Measurements from ENCODE around the gene RPLP1.

DNA sequence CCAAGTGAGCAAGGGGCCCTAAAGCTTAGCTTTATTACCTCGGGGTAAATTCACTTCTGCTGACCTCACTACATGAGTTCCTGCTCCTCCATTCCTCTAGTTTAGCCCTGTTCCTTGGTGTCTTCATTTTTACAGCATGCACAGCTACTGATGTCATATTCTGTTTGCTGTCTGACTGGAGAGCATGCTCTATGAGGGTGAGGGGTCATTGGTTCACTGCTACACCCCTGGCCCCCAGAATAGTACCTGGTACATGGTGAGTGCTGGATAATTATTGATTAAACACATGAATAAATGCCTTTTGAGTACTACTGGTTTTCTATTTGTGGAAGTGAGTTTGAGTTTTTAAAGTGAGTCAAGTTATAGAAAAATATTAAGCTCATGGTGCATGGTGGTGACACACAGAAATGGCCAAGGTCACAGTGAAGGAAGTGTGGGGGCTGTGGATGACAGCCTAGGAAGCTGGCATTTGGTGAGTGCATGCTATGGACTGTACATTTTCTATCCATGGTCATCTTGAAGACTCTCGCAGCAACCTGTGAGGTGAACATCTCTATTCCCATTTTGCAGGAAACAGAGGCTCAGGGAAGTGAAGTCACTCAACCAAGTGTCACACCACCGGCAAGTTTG lies 34.0 kb downstream of the RPLP1 start:
- TF ChIP-seq, protein P1, sequence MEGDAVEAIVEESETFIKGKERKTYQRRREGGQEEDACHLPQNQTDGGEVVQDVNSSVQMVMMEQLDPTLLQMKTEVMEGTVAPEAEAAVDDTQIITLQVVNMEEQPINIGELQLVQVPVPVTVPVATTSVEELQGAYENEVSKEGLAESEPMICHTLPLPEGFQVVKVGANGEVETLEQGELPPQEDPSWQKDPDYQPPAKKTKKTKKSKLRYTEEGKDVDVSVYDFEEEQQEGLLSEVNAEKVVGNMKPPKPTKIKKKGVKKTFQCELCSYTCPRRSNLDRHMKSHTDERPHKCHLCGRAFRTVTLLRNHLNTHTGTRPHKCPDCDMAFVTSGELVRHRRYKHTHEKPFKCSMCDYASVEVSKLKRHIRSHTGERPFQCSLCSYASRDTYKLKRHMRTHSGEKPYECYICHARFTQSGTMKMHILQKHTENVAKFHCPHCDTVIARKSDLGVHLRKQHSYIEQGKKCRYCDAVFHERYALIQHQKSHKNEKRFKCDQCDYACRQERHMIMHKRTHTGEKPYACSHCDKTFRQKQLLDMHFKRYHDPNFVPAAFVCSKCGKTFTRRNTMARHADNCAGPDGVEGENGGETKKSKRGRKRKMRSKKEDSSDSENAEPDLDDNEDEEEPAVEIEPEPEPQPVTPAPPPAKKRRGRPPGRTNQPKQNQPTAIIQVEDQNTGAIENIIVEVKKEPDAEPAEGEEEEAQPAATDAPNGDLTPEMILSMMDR (tag by site-specific recombination; IDR thresholded peaks at IDR 0.05), result no peak
- TF ChIP-seq ZNF274 (IDR thresholded peaks at IDR 0.05; ENCODE audit: low read length) (no peak), ZNF274 (tag by site-specific recombination; IDR thresholded peaks at IDR 0.05; ENCODE audit: borderline replicate concordance) (no peak), ZNF785 (tag by site-specific recombination; IDR thresholded peaks at IDR 0.05) (no peak), ZBTB20 (tag by site-specific recombination; IDR thresholded peaks at IDR 0.05) (no peak), ZNF561 (tag by site-specific recombination; IDR thresholded peaks at IDR 0.05; ENCODE audit: borderline replicate concordance) (no peak), GLI2 (tag by site-specific recombination; IDR thresholded peaks at IDR 0.05; ENCODE audit: borderline replicate concordance, low read depth) (no peak), KLF7 (tag by site-specific recombination; IDR thresholded peaks at IDR 0.05; ENCODE audit: borderline replicate concordance) (no peak), ZNF510 (tag by site-specific recombination; IDR thresholded peaks at IDR 0.05; ENCODE audit: insufficient replicate concordance) (no peak), ZNF660 (tag by site-specific recombination; IDR thresholded peaks at IDR 0.05) (no peak), ZNF529 (tag by site-specific recombination; IDR thresholded peaks at IDR 0.05; ENCODE audit: insufficient replicate concordance) (no peak)
- TF ChIP-seq, protein P2, sequence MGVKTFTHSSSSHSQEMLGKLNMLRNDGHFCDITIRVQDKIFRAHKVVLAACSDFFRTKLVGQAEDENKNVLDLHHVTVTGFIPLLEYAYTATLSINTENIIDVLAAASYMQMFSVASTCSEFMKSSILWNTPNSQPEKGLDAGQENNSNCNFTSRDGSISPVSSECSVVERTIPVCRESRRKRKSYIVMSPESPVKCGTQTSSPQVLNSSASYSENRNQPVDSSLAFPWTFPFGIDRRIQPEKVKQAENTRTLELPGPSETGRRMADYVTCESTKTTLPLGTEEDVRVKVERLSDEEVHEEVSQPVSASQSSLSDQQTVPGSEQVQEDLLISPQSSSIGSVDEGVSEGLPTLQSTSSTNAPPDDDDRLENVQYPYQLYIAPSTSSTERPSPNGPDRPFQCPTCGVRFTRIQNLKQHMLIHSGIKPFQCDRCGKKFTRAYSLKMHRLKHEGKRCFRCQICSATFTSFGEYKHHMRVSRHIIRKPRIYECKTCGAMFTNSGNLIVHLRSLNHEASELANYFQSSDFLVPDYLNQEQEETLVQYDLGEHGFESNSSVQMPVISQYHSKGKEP (tag by site-specific recombination; IDR thresholded peaks at IDR 0.05), result no peak
- TF ChIP-seq, protein P3, sequence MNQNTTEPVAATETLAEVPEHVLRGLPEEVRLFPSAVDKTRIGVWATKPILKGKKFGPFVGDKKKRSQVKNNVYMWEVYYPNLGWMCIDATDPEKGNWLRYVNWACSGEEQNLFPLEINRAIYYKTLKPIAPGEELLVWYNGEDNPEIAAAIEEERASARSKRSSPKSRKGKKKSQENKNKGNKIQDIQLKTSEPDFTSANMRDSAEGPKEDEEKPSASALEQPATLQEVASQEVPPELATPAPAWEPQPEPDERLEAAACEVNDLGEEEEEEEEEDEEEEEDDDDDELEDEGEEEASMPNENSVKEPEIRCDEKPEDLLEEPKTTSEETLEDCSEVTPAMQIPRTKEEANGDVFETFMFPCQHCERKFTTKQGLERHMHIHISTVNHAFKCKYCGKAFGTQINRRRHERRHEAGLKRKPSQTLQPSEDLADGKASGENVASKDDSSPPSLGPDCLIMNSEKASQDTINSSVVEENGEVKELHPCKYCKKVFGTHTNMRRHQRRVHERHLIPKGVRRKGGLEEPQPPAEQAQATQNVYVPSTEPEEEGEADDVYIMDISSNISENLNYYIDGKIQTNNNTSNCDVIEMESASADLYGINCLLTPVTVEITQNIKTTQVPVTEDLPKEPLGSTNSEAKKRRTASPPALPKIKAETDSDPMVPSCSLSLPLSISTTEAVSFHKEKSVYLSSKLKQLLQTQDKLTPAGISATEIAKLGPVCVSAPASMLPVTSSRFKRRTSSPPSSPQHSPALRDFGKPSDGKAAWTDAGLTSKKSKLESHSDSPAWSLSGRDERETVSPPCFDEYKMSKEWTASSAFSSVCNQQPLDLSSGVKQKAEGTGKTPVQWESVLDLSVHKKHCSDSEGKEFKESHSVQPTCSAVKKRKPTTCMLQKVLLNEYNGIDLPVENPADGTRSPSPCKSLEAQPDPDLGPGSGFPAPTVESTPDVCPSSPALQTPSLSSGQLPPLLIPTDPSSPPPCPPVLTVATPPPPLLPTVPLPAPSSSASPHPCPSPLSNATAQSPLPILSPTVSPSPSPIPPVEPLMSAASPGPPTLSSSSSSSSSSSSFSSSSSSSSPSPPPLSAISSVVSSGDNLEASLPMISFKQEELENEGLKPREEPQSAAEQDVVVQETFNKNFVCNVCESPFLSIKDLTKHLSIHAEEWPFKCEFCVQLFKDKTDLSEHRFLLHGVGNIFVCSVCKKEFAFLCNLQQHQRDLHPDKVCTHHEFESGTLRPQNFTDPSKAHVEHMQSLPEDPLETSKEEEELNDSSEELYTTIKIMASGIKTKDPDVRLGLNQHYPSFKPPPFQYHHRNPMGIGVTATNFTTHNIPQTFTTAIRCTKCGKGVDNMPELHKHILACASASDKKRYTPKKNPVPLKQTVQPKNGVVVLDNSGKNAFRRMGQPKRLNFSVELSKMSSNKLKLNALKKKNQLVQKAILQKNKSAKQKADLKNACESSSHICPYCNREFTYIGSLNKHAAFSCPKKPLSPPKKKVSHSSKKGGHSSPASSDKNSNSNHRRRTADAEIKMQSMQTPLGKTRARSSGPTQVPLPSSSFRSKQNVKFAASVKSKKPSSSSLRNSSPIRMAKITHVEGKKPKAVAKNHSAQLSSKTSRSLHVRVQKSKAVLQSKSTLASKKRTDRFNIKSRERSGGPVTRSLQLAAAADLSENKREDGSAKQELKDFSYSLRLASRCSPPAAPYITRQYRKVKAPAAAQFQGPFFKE (tag by site-specific recombination; IDR thresholded peaks at IDR 0.05; ENCODE audit: borderline replicate concordance), result no peak
- TF ChIP-seq, protein P4, sequence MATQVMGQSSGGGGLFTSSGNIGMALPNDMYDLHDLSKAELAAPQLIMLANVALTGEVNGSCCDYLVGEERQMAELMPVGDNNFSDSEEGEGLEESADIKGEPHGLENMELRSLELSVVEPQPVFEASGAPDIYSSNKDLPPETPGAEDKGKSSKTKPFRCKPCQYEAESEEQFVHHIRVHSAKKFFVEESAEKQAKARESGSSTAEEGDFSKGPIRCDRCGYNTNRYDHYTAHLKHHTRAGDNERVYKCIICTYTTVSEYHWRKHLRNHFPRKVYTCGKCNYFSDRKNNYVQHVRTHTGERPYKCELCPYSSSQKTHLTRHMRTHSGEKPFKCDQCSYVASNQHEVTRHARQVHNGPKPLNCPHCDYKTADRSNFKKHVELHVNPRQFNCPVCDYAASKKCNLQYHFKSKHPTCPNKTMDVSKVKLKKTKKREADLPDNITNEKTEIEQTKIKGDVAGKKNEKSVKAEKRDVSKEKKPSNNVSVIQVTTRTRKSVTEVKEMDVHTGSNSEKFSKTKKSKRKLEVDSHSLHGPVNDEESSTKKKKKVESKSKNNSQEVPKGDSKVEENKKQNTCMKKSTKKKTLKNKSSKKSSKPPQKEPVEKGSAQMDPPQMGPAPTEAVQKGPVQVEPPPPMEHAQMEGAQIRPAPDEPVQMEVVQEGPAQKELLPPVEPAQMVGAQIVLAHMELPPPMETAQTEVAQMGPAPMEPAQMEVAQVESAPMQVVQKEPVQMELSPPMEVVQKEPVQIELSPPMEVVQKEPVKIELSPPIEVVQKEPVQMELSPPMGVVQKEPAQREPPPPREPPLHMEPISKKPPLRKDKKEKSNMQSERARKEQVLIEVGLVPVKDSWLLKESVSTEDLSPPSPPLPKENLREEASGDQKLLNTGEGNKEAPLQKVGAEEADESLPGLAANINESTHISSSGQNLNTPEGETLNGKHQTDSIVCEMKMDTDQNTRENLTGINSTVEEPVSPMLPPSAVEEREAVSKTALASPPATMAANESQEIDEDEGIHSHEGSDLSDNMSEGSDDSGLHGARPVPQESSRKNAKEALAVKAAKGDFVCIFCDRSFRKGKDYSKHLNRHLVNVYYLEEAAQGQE (tag by site-specific recombination; IDR thresholded peaks at IDR 0.05), result no peak
- TF ChIP-seq, protein P5, sequence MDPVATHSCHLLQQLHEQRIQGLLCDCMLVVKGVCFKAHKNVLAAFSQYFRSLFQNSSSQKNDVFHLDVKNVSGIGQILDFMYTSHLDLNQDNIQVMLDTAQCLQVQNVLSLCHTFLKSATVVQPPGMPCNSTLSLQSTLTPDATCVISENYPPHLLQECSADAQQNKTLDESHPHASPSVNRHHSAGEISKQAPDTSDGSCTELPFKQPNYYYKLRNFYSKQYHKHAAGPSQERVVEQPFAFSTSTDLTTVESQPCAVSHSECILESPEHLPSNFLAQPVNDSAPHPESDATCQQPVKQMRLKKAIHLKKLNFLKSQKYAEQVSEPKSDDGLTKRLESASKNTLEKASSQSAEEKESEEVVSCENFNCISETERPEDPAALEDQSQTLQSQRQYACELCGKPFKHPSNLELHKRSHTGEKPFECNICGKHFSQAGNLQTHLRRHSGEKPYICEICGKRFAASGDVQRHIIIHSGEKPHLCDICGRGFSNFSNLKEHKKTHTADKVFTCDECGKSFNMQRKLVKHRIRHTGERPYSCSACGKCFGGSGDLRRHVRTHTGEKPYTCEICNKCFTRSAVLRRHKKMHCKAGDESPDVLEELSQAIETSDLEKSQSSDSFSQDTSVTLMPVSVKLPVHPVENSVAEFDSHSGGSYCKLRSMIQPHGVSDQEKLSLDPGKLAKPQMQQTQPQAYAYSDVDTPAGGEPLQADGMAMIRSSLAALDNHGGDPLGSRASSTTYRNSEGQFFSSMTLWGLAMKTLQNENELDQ (tag by site-specific recombination; IDR thresholded peaks at IDR 0.05; ENCODE audit: low read depth), result no peak

Measured in HEK293 (cell line).